Muscle of arm (tissue), 12 donors: Measurements from ENCODE around the gene NEDD4L. TPM values are rescaled to one million over a fixed set of nuclear protein-coding genes. Genes with fewer than 3 reads are reported as not detected.

ENCODE experiments used
- DNase-seq: peaks from one replicate; pipeline ENCODE4 v3.0.0-alpha.2; 2013
- polyA plus RNA-seq, 12 donors: library from polyadenylated mRNA; unstranded; fragments of 120-200 nt; gene quantifications; one replicate each; pipeline ENCODE4 v1.2.1, GENCODE V29; 2013; ENCODE audit not compliant: insufficient read length in 12 of 12

The NEDD4L gene
- polyA plus RNA-seq, 12 donors: 32.9 to 61.7 (median 43.5) TPM; not detected in 1

DNA sequence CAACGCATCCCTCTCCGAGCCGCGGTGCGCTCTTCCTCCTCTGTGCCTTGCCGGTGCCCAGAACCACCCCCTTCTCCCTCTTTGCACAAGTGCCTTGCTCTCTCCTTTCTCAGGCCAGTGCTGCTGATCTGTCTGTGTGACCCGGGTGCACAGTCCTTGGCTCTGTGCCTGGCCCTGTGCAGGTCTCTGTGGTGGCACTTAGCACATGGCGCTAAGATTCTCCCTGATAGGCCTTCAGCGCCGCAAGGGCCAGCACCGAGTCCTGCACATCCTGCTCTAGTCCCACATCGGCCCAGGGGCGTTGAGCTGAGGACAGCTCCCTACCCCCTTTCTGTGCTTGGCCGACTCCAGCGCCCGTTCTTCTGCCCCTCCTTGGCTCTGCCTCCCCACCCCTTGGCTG, 136.1 kb downstream of the NEDD4L start:
- no peak for DNase-seq

- DNase-seq: peak; percentile 46
Observed at GRCh38 chr18:58180738-58181353, 136.8 kb downstream of the NEDD4L start.

DNA sequence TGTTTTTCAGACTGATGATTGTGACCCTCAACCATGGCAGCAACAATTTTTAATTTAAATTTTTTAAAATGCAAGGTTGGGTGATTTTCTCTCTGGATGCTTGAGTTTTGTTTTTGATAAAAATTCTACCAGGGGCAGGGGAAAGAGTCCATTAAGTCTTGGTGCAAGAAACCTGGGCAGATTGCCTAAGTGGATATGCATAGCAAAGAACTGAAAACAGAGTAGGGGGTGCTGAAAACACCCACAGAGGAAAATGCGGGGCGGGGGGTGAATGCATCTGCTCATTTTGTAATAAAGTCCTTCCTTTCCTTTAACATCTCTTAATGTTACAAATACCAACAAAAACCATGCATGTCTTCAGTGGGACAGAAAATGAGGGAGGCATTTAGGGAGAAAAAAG, 138.0 kb downstream of the NEDD4L start:
- no peak for DNase-seq

- DNase-seq: no peak
Observed at GRCh38 chr18:58183226-58183625, 139.2 kb downstream of the NEDD4L start.

- DNase-seq: no peak
Observed at GRCh38 chr18:58186258-58186948, 142.4 kb downstream of the NEDD4L start.

DNA sequence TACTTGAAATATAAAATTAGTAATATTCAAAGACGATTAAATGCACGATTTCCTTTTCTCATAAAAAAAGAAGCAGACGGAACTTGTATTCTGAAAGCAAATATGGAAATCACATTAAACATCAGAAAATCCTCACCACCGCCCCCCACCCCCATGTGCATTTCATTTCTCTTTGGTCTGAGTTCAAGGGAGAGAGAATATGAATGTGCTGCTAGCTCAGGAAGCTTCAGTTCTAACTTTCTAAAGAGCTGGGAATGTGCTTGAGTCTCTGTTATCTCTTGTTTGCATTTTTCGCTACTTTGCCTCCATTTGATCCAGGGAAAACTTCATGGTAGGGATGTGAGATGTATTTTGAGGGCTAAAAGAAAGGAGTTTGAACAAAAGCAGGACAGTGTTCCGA, 143.6 kb downstream of the NEDD4L start:
- no peak for DNase-seq

DNA sequence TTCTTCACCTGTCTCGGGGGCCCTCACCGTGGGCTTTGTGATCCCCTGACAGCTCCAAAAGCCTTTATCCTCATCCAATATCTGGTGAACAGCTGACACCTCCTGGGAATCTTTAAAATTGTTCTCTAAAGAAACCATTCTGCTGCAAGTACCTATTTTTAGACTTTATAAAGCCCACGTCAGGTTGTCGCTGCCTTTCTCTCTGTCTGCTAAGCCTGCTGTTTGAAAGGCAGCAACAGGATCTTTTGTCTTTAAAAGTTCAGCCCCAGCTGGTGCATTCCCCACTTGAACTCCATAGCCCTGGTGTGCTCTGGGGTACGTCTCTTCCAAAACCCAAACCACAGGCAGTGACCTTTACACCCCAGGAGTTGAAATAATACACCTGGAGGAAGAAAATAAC, 145.0 kb downstream of the NEDD4L start:
- DNase-seq: no peak

DNA sequence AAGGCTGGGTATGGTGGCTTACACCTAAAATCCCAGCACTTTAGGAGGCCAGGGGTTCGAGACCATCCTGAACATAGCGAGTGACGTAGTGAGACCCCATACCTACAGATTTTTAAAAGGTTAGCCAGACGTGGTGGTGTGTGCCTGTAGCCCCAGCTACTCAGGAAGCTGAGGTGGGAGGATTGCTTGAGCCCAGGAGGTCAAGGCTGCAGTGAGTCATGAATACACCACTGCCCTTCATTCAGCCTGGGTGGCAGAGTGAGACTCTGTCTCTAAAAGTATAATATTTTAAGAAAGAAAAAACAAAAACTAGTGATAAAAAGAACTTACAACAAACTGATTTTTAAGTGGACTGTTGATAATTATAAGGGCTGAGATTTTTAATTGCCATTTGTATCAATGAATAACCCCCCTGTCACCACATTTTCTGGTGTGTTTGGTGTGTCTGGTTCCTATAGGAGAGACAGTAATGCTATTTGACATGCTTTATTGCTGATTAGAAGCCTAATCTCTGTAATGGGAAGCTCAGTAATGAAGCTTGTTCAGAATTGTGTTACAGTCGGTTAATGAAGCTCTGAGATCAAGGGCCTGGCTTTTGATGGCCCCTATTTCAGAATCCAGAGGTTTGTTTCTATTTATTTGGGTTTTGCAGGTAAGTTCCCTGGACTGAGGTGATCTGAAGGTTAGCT, 147.0 kb downstream of the NEDD4L start:
- no peak for DNase-seq

GRCh38 chr18:58191626-58192025, 147.6 kb downstream of the NEDD4L start:
- no peak for DNase-seq

- DNase-seq: no peak
Observed at GRCh38 chr18:58192519-58192918, 148.5 kb downstream of the NEDD4L start.

- peak; percentile 26 for DNase-seq
Observed at GRCh38 chr18:58194028-58194427, 150.0 kb downstream of the NEDD4L start.

- no peak for DNase-seq
Observed at GRCh38 chr18:58195278-58195765, 151.3 kb downstream of the NEDD4L start.

DNA sequence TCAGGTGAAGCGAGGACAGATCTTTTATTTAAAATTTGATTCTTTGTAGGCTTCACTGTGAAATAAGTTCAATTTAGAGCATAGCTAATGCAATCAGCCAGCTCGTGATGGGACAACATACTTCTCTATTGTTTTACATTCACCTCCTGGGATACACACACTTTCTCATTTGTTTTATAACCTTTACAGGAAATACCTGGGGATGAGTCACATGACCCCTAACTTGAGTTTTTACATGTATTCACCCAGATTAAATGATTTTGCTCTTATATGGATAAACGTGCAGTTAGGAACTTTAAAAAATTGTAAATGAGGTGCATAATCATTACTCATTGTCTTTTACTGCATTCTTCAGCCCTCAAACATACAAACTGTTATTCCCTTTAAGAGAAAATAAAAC, 152.1 kb downstream of the NEDD4L start:
- no peak for DNase-seq

DNA sequence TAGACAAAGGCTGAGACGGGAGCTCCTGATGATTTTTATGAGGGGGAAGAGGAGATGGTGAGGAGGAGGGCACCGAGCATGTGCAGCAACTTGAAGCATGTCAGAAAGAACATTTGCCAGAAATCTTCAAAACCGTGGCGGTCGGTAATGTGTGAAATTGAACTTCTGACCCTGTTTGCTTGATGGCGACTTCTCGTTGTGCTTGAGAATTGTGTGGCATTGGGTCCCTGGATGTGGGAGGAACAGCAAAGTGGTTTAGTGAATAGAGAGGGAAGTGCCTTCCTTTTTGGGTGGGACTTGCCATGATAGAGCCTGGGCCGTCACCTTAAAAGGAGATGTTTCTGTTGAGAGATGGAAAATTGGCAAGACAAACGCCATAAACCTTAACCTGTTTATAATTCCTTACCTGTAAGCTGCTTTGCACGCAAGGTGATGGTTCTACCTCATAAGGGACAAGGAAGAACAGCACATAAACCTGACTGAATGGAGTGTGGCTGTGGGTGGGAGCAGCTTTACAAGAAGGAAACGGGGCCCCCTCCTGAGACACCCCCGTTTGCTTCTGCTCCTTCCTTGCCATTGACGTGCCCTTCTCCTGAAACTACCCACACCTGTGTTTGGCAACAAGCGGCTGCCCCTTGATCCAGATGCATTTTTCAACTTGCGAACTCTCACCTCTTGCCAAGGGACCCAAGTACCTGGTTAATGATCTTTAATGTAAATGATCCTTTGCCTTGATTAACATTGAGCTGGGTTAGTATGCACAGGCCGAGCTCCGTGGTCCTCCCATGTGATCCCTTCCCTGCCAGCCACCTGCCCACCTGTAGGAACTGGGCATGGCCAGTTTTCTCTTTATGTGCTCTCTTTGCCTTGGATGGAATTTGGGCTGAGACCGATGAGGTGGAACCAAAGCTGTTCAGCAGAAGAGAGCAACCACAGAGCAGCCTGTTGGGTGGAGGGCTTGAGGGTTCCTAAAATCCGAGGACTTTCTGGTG, 153.2 kb downstream of the NEDD4L start:
- DNase-seq: no peak

- DNase-seq: no peak
Observed at GRCh38 chr18:58201268-58201667, 157.2 kb downstream of the NEDD4L start.

GRCh38 chr18:58201733-58202730, 158.0 kb downstream of the NEDD4L start:
- no peak for DNase-seq

DNA sequence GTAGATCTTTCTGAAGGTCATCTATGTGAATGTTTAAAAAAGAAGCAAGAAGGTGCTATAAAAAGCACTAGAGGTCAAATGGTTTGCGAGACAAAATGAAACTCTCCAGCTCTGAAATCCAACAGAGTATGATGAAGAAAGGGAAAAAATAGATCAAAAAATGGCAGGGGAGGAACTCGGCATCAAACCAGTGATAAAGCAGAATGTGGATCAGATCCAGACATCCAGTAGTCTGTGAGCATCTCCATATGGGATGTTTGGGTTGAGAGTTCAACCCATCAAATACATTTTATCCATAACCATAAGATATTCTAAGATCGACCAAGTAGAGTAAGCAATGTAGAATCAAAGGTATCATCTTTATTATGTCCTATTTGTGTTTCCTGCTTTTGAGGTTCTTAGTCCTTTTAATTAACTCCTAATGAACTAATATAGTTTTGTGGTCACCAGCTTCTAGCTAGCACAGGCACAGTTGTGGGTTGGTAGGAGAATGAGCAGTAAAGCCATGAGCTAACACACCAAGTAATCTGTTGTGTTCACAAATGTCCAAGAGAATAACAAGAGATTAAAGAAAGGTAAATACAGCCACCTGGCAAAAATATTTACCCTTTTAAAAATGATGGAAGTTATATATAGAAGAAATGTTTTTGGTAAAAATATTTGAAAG, 160.9 kb downstream of the NEDD4L start:
- no peak for DNase-seq

DNA sequence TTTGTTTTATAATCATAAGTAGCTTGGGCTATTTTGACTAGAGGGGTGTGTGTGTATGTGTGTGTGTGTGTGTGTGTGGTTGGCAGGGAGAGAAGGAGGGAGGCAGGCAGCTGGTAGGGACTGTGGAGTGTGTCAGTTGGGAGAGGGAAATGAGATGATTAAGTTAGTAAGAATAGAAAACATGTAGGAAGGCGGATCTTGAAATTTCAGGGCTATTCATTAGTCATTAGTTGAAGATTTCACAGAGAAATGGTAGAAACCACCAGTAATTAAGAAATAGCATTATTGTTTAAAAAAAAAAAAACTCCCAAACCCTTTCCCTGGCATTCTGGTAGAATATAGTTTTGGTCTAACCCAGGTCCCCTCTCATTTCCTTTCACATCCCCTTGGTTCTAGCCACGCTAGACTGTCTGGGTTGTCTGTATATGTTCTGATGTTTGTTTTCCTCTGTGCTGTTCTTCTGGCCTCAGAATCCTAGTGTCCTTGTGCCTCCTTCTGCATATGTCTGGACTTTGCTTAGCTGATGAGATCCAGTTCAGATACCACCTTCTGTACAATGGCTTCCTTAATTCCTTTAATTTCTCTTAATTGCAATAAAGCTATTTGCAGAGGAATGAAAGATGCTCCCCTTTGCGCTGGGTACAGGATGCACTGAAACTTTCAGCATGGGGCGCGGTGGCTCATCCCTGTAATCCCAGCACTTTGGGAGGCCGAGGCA, 161.6 kb downstream of the NEDD4L start:
- no peak for DNase-seq

- DNase-seq: no peak
Observed at GRCh38 chr18:58207520-58208152, 163.6 kb downstream of the NEDD4L start.
